WERI-Rb-1 (cell line): ENCODE results near the gene CSH2.
A peak's percentile ranks its signal among the peaks of the same experiment; 100 is the strongest.
"Not testable (repeated sequence)": the region's sequence is repeated elsewhere in the genome, so short reads cannot be mapped to it uniquely, and the experiment has no call there.

ENCODE experiments used
- DNase-seq: peaks from one replicate; pipeline ENCODE4 v3.0.0-alpha.2; 2020
- H3K27ac ChIP-seq: fragments of 250-450 bp; sonication (Bioruptor Pico); 2 replicates; pipeline ENCODE4 v1.5.1; 2020; ENCODE audit warnings: mild to moderate bottlenecking, moderate library complexity
- H3K27me3 ChIP-seq: fragments of 250-450 bp; sonication (Bioruptor Pico); 2 replicates; pipeline ENCODE4 v1.5.1; 2021; ENCODE audit warnings: mild to moderate bottlenecking, low read depth, moderate library complexity; ENCODE audit not compliant: insufficient read depth, severe bottlenecking
- H3K36me3 ChIP-seq: fragments of 250-450 bp; sonication (Bioruptor Pico); 2 replicates; pipeline ENCODE4 v1.5.1; 2020; ENCODE audit warnings: mild to moderate bottlenecking, moderate library complexity
- H3K4me3 ChIP-seq: 2 replicates; pipeline ENCODE4 v1.5.1; 2011; ENCODE audit warnings: low read depth, mild to moderate bottlenecking, control low read depth, low read length
- H3K9me3 ChIP-seq: fragments of 250-450 bp; sonication (Bioruptor Pico); 2 replicates; pipeline ENCODE4 v1.5.1; 2021; ENCODE audit warnings: mild to moderate bottlenecking, moderate library complexity; ENCODE audit not compliant: severe bottlenecking
- CTCF ChIP-seq: IDR thresholded peaks from 2 replicates; pipeline ENCODE4 v1.5.1; 2011; ENCODE audit warnings: low read depth, mild to moderate bottlenecking, control low read depth, inconsistent platforms, low read length

Gene CSH2

GRCh38 chr17:63907161-63907778, 33.8 kb upstream of the CSH2 start:
- H3K4me3 ChIP-seq, H3K27me3 ChIP-seq, H3K9me3 ChIP-seq, H3K27ac ChIP-seq, H3K36me3 ChIP-seq: not testable (repeated sequence)
- peak; percentile 59 for TF ChIP-seq CTCF
- DNase-seq = peak; percentile 81

- not testable (repeated sequence) for DNase-seq, H3K27me3 ChIP-seq, H3K9me3 ChIP-seq, H3K4me3 ChIP-seq, H3K27ac ChIP-seq, H3K36me3 ChIP-seq
Observed at GRCh38 chr17:63904796-63905195, 31.3 kb upstream of the CSH2 start.

- DNase-seq = peak; percentile 42
- H3K27ac ChIP-seq, H3K36me3 ChIP-seq, H3K9me3 ChIP-seq, H3K4me3 ChIP-seq, H3K27me3 ChIP-seq: not testable (repeated sequence)
- TF ChIP-seq CTCF = peak; percentile 27; the same call in 1 of the 2 replicates
Observed at GRCh38 chr17:63903787-63904201, 30.3 kb upstream of the CSH2 start.

- not testable (repeated sequence) for H3K9me3 ChIP-seq, H3K27me3 ChIP-seq, H3K4me3 ChIP-seq, H3K36me3 ChIP-seq
- peak; percentile 90 for DNase-seq
- 0 out of 2 replicates have a peak overlapping the region, but pooled peaks have one; percentile 2 for H3K27ac ChIP-seq
Observed at GRCh38 chr17:63901971-63902370, 28.5 kb upstream of the CSH2 start.

- not testable (repeated sequence) for H3K4me3 ChIP-seq, H3K27me3 ChIP-seq, H3K36me3 ChIP-seq
Observed at GRCh38 chr17:63898899-63899798, 25.7 kb upstream of the CSH2 start.

GRCh38 chr17:63896524-63897354, 23.3 kb upstream of the CSH2 start, which contains the start of gene CSH1:
Gene CSH1 (minus strand): TSS chr17:63896574. CDS start chr17:63896511, 63 bp downstream.
- H3K4me3 ChIP-seq, H3K9me3 ChIP-seq, H3K36me3 ChIP-seq, H3K27me3 ChIP-seq, DNase-seq, H3K27ac ChIP-seq: not testable (repeated sequence)

More at GRCh38 chr17:63898899-63899798, 25.7 kb upstream of the CSH2 start:
- H3K9me3 ChIP-seq, DNase-seq, H3K27ac ChIP-seq: not testable (repeated sequence)

GRCh38 chr17:63894821-63895220, 21.3 kb upstream of the CSH2 start:
- H3K36me3 ChIP-seq = not testable (repeated sequence)

GRCh38 chr17:63894021-63894420, 20.5 kb upstream of the CSH2 start:
- H3K4me3 ChIP-seq, H3K9me3 ChIP-seq, DNase-seq, H3K36me3 ChIP-seq, H3K27me3 ChIP-seq, H3K27ac ChIP-seq: not testable (repeated sequence)

More at GRCh38 chr17:63894821-63895220, 21.3 kb upstream of the CSH2 start:
- not testable (repeated sequence) for H3K4me3 ChIP-seq, H3K9me3 ChIP-seq, H3K27me3 ChIP-seq, H3K27ac ChIP-seq, DNase-seq

GRCh38 chr17:63892316-63893037, 19.0 kb upstream of the CSH2 start:
- not testable (repeated sequence) for H3K27me3 ChIP-seq, H3K27ac ChIP-seq, H3K36me3 ChIP-seq, DNase-seq, H3K4me3 ChIP-seq, H3K9me3 ChIP-seq
